ENCODE measurements around the gene RHEX. TPM values are rescaled to one million over a fixed set of nuclear protein-coding genes. Genes with fewer than 3 reads are reported as not detected.

RHEX gene
- total RNA-seq, 1 experiment from 2014 or later = not detected

DNA sequence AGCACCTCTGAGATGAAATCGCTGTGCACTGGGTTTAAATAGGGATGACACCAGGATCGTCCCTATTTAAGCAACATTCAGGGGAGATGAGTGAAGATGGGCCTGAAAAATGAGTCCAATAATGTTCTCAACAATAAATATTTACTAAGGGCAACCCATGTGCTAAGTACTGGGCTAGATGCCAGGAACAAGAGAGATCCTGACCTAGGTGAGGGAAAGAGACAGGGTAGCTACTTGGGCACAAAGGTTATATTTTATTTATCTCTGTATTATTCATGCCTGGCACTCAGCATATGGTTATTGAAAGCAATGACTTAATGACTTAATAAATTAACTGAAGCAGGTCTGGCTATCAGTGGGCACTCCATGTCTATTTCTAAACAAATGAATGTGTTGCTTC, 91.6 kb downstream of the RHEX start (continued):
- TF ChIP-seq, protein P1, sequence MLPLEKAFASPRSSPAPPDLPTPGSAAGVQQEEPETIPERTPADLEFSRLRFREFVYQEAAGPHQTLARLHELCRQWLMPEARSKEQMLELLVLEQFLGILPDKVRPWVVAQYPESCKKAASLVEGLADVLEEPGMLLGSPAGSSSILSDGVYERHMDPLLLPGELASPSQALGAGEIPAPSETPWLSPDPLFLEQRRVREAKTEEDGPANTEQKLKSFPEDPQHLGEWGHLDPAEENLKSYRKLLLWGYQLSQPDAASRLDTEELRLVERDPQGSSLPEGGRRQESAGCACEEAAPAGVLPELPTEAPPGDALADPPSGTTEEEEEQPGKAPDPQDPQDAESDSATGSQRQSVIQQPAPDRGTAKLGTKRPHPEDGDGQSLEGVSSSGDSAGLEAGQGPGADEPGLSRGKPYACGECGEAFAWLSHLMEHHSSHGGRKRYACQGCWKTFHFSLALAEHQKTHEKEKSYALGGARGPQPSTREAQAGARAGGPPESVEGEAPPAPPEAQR (CRISPR knock-in tag; IDR thresholded peaks at IDR 0.05) = no peak
- TF ChIP-seq, protein P2, sequence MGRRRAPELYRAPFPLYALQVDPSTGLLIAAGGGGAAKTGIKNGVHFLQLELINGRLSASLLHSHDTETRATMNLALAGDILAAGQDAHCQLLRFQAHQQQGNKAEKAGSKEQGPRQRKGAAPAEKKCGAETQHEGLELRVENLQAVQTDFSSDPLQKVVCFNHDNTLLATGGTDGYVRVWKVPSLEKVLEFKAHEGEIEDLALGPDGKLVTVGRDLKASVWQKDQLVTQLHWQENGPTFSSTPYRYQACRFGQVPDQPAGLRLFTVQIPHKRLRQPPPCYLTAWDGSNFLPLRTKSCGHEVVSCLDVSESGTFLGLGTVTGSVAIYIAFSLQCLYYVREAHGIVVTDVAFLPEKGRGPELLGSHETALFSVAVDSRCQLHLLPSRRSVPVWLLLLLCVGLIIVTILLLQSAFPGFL (CRISPR knock-in tag; IDR thresholded peaks at IDR 0.05; ENCODE audit: borderline replicate concordance) = no peak
- TF ChIP-seq, protein P3, sequence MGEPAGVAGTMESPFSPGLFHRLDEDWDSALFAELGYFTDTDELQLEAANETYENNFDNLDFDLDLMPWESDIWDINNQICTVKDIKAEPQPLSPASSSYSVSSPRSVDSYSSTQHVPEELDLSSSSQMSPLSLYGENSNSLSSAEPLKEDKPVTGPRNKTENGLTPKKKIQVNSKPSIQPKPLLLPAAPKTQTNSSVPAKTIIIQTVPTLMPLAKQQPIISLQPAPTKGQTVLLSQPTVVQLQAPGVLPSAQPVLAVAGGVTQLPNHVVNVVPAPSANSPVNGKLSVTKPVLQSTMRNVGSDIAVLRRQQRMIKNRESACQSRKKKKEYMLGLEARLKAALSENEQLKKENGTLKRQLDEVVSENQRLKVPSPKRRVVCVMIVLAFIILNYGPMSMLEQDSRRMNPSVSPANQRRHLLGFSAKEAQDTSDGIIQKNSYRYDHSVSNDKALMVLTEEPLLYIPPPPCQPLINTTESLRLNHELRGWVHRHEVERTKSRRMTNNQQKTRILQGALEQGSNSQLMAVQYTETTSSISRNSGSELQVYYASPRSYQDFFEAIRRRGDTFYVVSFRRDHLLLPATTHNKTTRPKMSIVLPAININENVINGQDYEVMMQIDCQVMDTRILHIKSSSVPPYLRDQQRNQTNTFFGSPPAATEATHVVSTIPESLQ (CRISPR knock-in tag; IDR thresholded peaks at IDR 0.05) = no peak
- TF ChIP-seq HMGA2 (CRISPR knock-in tag; IDR thresholded peaks at IDR 0.05) = no peak
- no peak for TF ChIP-seq ESRRA (CRISPR knock-in tag; IDR thresholded peaks at IDR 0.05; ENCODE audit: borderline replicate concordance)
- TF ChIP-seq, protein P4, sequence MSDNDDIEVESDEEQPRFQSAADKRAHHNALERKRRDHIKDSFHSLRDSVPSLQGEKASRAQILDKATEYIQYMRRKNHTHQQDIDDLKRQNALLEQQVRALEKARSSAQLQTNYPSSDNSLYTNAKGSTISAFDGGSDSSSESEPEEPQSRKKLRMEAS (CRISPR knock-in tag; IDR thresholded peaks at IDR 0.05) = no peak
- TF ChIP-seq JUN (CRISPR knock-in tag; IDR thresholded peaks at IDR 0.05) = no peak
- TF ChIP-seq EMX1 (CRISPR knock-in tag; IDR thresholded peaks at IDR 0.05) = no peak
- TF ChIP-seq, protein P5, sequence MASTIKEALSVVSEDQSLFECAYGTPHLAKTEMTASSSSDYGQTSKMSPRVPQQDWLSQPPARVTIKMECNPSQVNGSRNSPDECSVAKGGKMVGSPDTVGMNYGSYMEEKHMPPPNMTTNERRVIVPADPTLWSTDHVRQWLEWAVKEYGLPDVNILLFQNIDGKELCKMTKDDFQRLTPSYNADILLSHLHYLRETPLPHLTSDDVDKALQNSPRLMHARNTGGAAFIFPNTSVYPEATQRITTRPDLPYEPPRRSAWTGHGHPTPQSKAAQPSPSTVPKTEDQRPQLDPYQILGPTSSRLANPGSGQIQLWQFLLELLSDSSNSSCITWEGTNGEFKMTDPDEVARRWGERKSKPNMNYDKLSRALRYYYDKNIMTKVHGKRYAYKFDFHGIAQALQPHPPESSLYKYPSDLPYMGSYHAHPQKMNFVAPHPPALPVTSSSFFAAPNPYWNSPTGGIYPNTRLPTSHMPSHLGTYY (CRISPR knock-in tag; IDR thresholded peaks at IDR 0.05) = no peak
- no peak for TF ChIP-seq ZNF423 (CRISPR knock-in tag; IDR thresholded peaks at IDR 0.05)

DNA sequence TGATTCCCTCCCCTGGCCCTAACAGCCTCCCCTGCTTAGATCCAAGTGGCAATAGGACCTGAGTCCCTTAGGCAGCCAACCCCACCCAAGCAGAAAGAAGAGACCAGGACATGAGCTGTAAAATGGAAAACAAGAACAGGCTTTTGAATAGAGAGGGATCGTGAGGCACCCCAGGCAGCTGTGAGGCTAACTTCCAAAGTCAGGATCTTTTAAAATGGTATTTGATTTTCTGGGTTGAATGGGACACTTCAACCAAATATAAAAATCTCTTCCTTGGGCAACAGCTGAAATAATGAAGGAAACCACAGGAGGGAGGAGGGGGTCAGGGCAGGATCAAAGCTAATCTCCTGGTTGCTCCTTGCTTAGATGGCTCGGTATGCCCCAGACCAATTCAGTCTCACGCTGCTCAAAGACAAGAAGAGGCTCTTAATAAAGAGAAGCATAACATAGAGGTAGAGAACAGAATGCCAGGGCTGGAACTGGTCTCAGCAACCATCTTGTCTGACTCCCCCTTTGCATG, 92.9 kb downstream of the RHEX start:
- Mint-ChIP-seq H3K27me3 (ENCODE audit: low read depth) (no peaks in the 10 kb centered on the region; the same call in 1 of the 2 replicates), H3K4me3 (no peak overlapping the region), H3K36me3 (no peaks in the 10 kb centered on the region), H3K27ac (no peak overlapping the region), H3K9me3 (peaks cover 24% of the 10 kb centered on the region), H3K4me1 (peaks cover 6% of the 10 kb centered on the region)
- CTCF ChIA-PET = no interaction called here
- POLR2A ChIA-PET = no interaction called here
- ATAC-seq (no peak; the same call in 1 of the 2 replicates), DNase-seq (ENCODE audit: low spot score) (no peak)
- TF ChIP-seq, protein P6, sequence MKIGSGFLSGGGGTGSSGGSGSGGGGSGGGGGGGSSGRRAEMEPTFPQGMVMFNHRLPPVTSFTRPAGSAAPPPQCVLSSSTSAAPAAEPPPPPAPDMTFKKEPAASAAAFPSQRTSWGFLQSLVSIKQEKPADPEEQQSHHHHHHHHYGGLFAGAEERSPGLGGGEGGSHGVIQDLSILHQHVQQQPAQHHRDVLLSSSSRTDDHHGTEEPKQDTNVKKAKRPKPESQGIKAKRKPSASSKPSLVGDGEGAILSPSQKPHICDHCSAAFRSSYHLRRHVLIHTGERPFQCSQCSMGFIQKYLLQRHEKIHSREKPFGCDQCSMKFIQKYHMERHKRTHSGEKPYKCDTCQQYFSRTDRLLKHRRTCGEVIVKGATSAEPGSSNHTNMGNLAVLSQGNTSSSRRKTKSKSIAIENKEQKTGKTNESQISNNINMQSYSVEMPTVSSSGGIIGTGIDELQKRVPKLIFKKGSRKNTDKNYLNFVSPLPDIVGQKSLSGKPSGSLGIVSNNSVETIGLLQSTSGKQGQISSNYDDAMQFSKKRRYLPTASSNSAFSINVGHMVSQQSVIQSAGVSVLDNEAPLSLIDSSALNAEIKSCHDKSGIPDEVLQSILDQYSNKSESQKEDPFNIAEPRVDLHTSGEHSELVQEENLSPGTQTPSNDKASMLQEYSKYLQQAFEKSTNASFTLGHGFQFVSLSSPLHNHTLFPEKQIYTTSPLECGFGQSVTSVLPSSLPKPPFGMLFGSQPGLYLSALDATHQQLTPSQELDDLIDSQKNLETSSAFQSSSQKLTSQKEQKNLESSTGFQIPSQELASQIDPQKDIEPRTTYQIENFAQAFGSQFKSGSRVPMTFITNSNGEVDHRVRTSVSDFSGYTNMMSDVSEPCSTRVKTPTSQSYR (CRISPR knock-in tag; IDR thresholded peaks at IDR 0.05) = no peak
- TF ChIP-seq JAZF1 (CRISPR knock-in tag; IDR thresholded peaks at IDR 0.05) (no peak), ESRRA (CRISPR knock-in tag; IDR thresholded peaks at IDR 0.05; ENCODE audit: borderline replicate concordance) (no peak), GABPB1 (CRISPR knock-in tag; IDR thresholded peaks at IDR 0.05) (no peak), SP1 (CRISPR knock-in tag; conservative IDR thresholded peaks at IDR 0.05) (no peak), OVOL2 (CRISPR knock-in tag; IDR thresholded peaks at IDR 0.05; ENCODE audit: borderline replicate concordance) (no peak), HMGA2 (CRISPR knock-in tag; IDR thresholded peaks at IDR 0.05) (no peak), NR2C2 (CRISPR knock-in tag; IDR thresholded peaks at IDR 0.05) (no peak), SMAD4 (CRISPR knock-in tag; IDR thresholded peaks at IDR 0.05) (no peak), PRRX2 (CRISPR knock-in tag; IDR thresholded peaks at IDR 0.05) (no peak), IRF2 (CRISPR knock-in tag; IDR thresholded peaks at IDR 0.05; ENCODE audit: borderline replicate concordance, low read depth) (no peak), FOXP1 (CRISPR knock-in tag; IDR thresholded peaks at IDR 0.05; ENCODE audit: borderline replicate concordance) (no peak), GTF2I (CRISPR knock-in tag; conservative IDR thresholded peaks at IDR 0.05) (no peak)
- TF ChIP-seq, protein P7, sequence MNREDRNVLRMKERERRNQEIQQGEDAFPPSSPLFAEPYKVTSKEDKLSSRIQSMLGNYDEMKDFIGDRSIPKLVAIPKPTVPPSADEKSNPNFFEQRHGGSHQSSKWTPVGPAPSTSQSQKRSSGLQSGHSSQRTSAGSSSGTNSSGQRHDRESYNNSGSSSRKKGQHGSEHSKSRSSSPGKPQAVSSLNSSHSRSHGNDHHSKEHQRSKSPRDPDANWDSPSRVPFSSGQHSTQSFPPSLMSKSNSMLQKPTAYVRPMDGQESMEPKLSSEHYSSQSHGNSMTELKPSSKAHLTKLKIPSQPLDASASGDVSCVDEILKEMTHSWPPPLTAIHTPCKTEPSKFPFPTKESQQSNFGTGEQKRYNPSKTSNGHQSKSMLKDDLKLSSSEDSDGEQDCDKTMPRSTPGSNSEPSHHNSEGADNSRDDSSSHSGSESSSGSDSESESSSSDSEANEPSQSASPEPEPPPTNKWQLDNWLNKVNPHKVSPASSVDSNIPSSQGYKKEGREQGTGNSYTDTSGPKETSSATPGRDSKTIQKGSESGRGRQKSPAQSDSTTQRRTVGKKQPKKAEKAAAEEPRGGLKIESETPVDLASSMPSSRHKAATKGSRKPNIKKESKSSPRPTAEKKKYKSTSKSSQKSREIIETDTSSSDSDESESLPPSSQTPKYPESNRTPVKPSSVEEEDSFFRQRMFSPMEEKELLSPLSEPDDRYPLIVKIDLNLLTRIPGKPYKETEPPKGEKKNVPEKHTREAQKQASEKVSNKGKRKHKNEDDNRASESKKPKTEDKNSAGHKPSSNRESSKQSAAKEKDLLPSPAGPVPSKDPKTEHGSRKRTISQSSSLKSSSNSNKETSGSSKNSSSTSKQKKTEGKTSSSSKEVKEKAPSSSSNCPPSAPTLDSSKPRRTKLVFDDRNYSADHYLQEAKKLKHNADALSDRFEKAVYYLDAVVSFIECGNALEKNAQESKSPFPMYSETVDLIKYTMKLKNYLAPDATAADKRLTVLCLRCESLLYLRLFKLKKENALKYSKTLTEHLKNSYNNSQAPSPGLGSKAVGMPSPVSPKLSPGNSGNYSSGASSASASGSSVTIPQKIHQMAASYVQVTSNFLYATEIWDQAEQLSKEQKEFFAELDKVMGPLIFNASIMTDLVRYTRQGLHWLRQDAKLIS (CRISPR knock-in tag; IDR thresholded peaks at IDR 0.05; ENCODE audit: borderline replicate concordance) = no peak
- TF ChIP-seq, protein P8, sequence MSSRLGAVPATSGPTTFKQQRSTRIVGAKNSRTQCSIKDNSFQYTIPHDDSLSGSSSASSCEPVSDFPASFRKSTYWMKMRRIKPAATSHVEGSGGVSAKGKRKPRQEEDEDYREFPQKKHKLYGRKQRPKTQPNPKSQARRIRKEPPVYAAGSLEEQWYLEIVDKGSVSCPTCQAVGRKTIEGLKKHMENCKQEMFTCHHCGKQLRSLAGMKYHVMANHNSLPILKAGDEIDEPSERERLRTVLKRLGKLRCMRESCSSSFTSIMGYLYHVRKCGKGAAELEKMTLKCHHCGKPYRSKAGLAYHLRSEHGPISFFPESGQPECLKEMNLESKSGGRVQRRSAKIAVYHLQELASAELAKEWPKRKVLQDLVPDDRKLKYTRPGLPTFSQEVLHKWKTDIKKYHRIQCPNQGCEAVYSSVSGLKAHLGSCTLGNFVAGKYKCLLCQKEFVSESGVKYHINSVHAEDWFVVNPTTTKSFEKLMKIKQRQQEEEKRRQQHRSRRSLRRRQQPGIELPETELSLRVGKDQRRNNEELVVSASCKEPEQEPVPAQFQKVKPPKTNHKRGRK (CRISPR knock-in tag; IDR thresholded peaks at IDR 0.05; ENCODE audit: borderline replicate concordance) = no peak

Data from WTC11 (cell line).